ENCODE data around the gene C3orf38.

C3orf38 gene

DNA sequence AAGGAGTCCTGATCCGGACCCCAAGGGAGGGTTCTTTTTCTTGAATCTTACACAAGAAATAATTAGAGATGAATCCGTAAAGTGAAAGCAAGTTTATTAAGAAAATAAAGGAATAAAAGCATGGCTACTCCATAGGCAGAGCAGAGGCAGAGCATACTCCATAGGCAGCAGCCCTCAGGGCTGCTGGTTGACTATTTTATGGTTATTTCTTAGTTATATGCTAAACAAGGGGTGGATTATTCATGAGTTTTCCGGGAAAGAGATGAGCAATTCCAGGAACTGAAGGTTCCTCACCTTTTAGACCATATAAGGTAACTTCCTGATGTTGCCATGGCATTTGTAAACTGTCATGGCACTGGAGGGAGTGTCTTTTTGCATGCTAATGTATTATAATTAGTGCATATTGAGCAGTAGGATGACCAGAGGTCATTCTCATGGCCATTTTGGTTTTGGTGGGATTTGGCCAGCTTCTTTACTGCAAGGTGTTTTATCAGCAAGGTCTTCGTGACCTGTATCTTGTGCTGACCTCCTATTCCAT is 42.2 kb downstream of the C3orf38 start:
- no peak overlapping the region for H3K4me3 ChIP-seq (ENCODE audit: low read length in 2 of 2)
- H3K9me3 ChIP-seq (ENCODE audit: control insufficient read depth in 2 of 2, low read length in 2 of 2): no peaks in the 10 kb centered on the region
- no peak overlapping the region for H3K9ac ChIP-seq (ENCODE audit: low read depth in 1 of 2, low read length in 2 of 2)
- H3K27me3 ChIP-seq (ENCODE audit: control insufficient read depth in 2 of 2, insufficient read depth in 2 of 2, low read length in 2 of 2): no peaks in the 10 kb centered on the region
- H3K27ac ChIP-seq (ENCODE audit: low read depth in 2 of 2, low read length in 2 of 2): no peak overlapping the region
- H3K4me1 ChIP-seq (ENCODE audit: control insufficient read depth in 2 of 2, insufficient read depth in 2 of 2, low read length in 2 of 2): no peaks in the 10 kb centered on the region
- H3K36me3 ChIP-seq (ENCODE audit: control insufficient read depth in 2 of 2, insufficient read depth in 2 of 2, low read length in 2 of 2): no peaks in the 10 kb centered on the region

DNA sequence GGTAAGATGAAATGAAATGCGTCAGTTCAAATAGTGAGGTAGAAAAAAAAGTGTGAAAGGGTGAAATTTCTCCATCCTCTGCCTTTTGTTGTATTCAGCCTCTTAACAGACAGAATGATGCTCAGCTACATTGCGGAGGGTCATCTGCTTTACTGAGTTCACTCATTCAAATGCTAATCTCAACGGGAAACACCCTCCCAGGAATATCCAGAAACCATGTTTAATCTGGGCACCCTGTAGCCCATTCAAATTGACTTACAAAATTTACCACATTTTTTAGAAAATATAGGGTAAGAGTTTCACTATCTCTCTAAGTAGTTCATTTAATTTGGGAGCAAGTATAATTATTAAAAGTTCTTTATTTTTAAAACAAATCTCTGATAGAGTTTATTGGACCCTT is 42.9 kb downstream of the C3orf38 start:
- Histone ChIP-seq H3K4me3 (ENCODE audit: low read length in 2 of 2) (no peak overlapping the region), H3K27me3 (ENCODE audit: control insufficient read depth in 2 of 2, insufficient read depth in 2 of 2, low read length in 2 of 2) (no peaks in the 10 kb centered on the region), H3K36me3 (ENCODE audit: control insufficient read depth in 2 of 2, insufficient read depth in 2 of 2, low read length in 2 of 2) (no peaks in the 10 kb centered on the region), H3K27ac (ENCODE audit: low read depth in 2 of 2, low read length in 2 of 2) (no peak overlapping the region), H3K9ac (ENCODE audit: low read depth in 1 of 2, low read length in 2 of 2) (no peak overlapping the region), H3K4me1 (ENCODE audit: control insufficient read depth in 2 of 2, insufficient read depth in 2 of 2, low read length in 2 of 2) (no peaks in the 10 kb centered on the region), H3K9me3 (ENCODE audit: control insufficient read depth in 2 of 2, low read length in 2 of 2) (no peaks in the 10 kb centered on the region)

GRCh38 chr3:88195951-88196434 is 46.2 kb downstream of the C3orf38 start:
- Histone ChIP-seq H3K27me3 (ENCODE audit: control insufficient read depth in 2 of 2, insufficient read depth in 2 of 2, low read length in 2 of 2) (no peaks in the 10 kb centered on the region), H3K4me3 (ENCODE audit: low read length in 2 of 2) (no peak overlapping the region), H3K27ac (ENCODE audit: low read depth in 2 of 2, low read length in 2 of 2) (no peak overlapping the region), H3K4me1 (ENCODE audit: control insufficient read depth in 2 of 2, insufficient read depth in 2 of 2, low read length in 2 of 2) (no peaks in the 10 kb centered on the region), H3K36me3 (ENCODE audit: control insufficient read depth in 2 of 2, insufficient read depth in 2 of 2, low read length in 2 of 2) (no peaks in the 10 kb centered on the region), H3K9me3 (ENCODE audit: control insufficient read depth in 2 of 2, low read length in 2 of 2) (no peaks in the 10 kb centered on the region), H3K9ac (ENCODE audit: low read depth in 1 of 2, low read length in 2 of 2) (no peak overlapping the region)

GRCh38 chr3:88198121-88198520 is 48.4 kb downstream of the C3orf38 start:
- Histone ChIP-seq H3K4me1 (ENCODE audit: control insufficient read depth in 2 of 2, insufficient read depth in 2 of 2, low read length in 2 of 2) (no peaks in the 10 kb centered on the region), H3K9ac (ENCODE audit: low read depth in 1 of 2, low read length in 2 of 2) (no peak overlapping the region), H3K27me3 (ENCODE audit: control insufficient read depth in 2 of 2, insufficient read depth in 2 of 2, low read length in 2 of 2) (no peaks in the 10 kb centered on the region), H3K27ac (ENCODE audit: low read depth in 2 of 2, low read length in 2 of 2) (no peak overlapping the region), H3K9me3 (ENCODE audit: control insufficient read depth in 2 of 2, low read length in 2 of 2) (no peaks in the 10 kb centered on the region), H3K36me3 (ENCODE audit: control insufficient read depth in 2 of 2, insufficient read depth in 2 of 2, low read length in 2 of 2) (no peaks in the 10 kb centered on the region), H3K4me3 (ENCODE audit: low read length in 2 of 2) (no peak overlapping the region)

DNA sequence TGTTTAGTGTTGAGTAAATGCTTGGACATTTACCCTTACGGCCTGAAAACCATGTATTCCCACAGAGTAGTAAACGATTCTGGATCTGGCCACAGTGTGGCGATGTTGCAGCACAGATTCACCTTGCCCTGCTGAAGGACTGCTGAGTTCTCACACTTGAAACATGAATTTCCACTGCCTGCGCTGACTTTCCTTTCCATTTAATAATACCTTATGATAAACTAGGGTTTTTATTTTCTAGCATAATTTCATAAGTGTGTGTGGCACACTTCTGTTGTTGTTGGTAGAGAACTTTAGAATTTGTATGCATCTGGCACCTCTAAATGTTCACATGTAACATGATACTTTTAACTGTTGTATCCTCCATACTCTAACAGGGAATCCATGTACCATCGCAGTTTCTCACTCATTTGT is 53.9 kb downstream of the C3orf38 start:
- H3K9ac ChIP-seq (ENCODE audit: low read depth in 1 of 2, low read length in 2 of 2): no peak overlapping the region
- H3K9me3 ChIP-seq (ENCODE audit: control insufficient read depth in 2 of 2, low read length in 2 of 2): no peaks in the 10 kb centered on the region
- no peaks in the 10 kb centered on the region for H3K4me1 ChIP-seq (ENCODE audit: control insufficient read depth in 2 of 2, insufficient read depth in 2 of 2, low read length in 2 of 2)
- no peaks in the 10 kb centered on the region for H3K27me3 ChIP-seq (ENCODE audit: control insufficient read depth in 2 of 2, insufficient read depth in 2 of 2, low read length in 2 of 2)
- no peak overlapping the region for H3K4me3 ChIP-seq (ENCODE audit: low read length in 2 of 2)
- no peaks in the 10 kb centered on the region for H3K36me3 ChIP-seq (ENCODE audit: control insufficient read depth in 2 of 2, insufficient read depth in 2 of 2, low read length in 2 of 2)
- H3K27ac ChIP-seq (ENCODE audit: low read depth in 2 of 2, low read length in 2 of 2): no peak overlapping the region
